GM12801 (cell line): ENCODE measurements around the gene ITPRID2.

Source experiments
- CTCF ChIP-seq: IDR thresholded peaks from one replicate; pipeline ENCODE4 v1.5.1; 2011; ENCODE audit warnings: control low read depth; ENCODE audit not compliant: insufficient read length; ENCODE audit errors: extremely low read depth

Gene ITPRID2

GRCh38 chr2:181891258-181891965 is at the start of gene ITPRID2:
ITPRID2 (plus strand) TSS chr2:181891730; CDS start chr2:181892067, 337 bp downstream.
- TF ChIP-seq CTCF, result no peak

- TF ChIP-seq CTCF, result no peak
Measured at GRCh38 chr2:181844551-181845290, 46.8 kb upstream of the ITPRID2 start.

GRCh38 chr2:181846399-181847197 is 44.9 kb upstream of the ITPRID2 start:
- no peak for TF ChIP-seq CTCF

- TF ChIP-seq CTCF, result no peak
Measured at GRCh38 chr2:181847198-181847556, 44.4 kb upstream of the ITPRID2 start.

- TF ChIP-seq CTCF, result no peak
Measured at GRCh38 chr2:181847702-181848101, 43.8 kb upstream of the ITPRID2 start.

- no peak for TF ChIP-seq CTCF
Measured at GRCh38 chr2:181848261-181848886, 43.2 kb upstream of the ITPRID2 start.

- no peak for TF ChIP-seq CTCF
Measured at GRCh38 chr2:181849601-181850000, 41.9 kb upstream of the ITPRID2 start.
